Pancreas (tissue), 10 donors: ENCODE data around the gene ATG2A. TPM values are rescaled to one million over a fixed set of nuclear protein-coding genes. Genes with fewer than 3 reads are reported as not detected.

Experiments used
- ATAC-seq, 4 donors: fragments of 200-7000 bp; cut with Tn5 transposase; one replicate each; pipeline versions ENCODE4 v1.8.0 to v1.9.1; 2020; ENCODE audit warnings: mild to moderate bottlenecking in 4 of 4, moderate library complexity in 4 of 4
- DNase-seq, 6 donors: peaks; one replicate each; pipeline ENCODE4 v3.0.0-alpha.2; 2020
- FAIRE-seq: peaks from 2 replicates; lab custom pipeline; 2012; peaks lifted over from hg19 to GRCh38; lab: Jason Lieb, UNC
- H3K27ac ChIP-seq, 4 donors: fragments of 200-600 bp; sonication (generic); 1 replicate in 3 of 4; 2 replicates in 1 of 4; pipeline versions ENCODE4 v1.5.0 to v1.8.0; 2020
- H3K27me3 ChIP-seq, 4 donors: fragments of 200-600 bp; one replicate each; pipeline ENCODE4 v1.8.0; 2021
- H3K36me3 ChIP-seq, 3 donors: fragments of 200-600 bp; sonication (generic) in 1 of 3; one replicate each; pipeline versions ENCODE4 v1.5.0 to v1.8.0; 2020 to 2021
- H3K4me1 ChIP-seq, 3 donors: fragments of 200-600 bp; one replicate each; pipeline ENCODE4 v1.8.0; 2021
- H3K4me3 ChIP-seq, 4 donors: fragments of 200-600 bp; sonication (generic) in 2 of 4; one replicate each; pipeline versions ENCODE4 v1.5.0 to v1.8.0; 2020 to 2021
- H3K9me3 ChIP-seq, 4 donors: fragments of 200-600 bp; one replicate each; pipeline ENCODE4 v1.8.0; 2021
- WGBS, 2 donors: extraction: QIAGEN DNeasy Blood & Tissue Kit; methylation state at CpG; one replicate each; pipeline ENCODE4 v1.1.7; 2013; 5-methylcytosine and 5-hydroxymethylcytosine counted together
- intact Hi-C, 3 donors: fragments of 100-400 bp; cut with DNase I; formaldehyde crosslinking; loops; one replicate each; pipeline versions ENCODE4 v1.11.1 to v1.14.2; 2022
- polyA plus RNA-seq, 2 donors: library from polyadenylated mRNA; stranded (reverse); fragments of 200-250 nt; gene quantifications; one replicate each; pipeline ENCODE4 v1.2.3, GENCODE V29; 2013
- total RNA-seq, 6 donors: library from RNA; stranded (reverse); fragmentation: NEBNext Ultra II Directional in 4 of 6; extraction: Animal tissue kit (Norgen Biotek cat#: 25700) in 4 of 6; gene quantifications; one replicate each; pipeline versions ENCODE4 v1.2.1 to v1.2.4, GENCODE V29; 2021 to 2023
- TF ChIP-seq, protein P1 (sequence below), 4 donors: fragments of 200-600 bp; sonication (generic) in 3 of 4; IDR thresholded peaks; one replicate each; pipeline versions ENCODE4 v1.5.0 to v1.8.0; 2021; ENCODE audit warnings: antibody characterized with exemption in 4 of 4
- donor health status: healthy with polysubstance abuse.
- donor health status: DM: no; HTN: no; CAD: no; lungs with moderate emphysema.
- donor health status: DM: no; HTN: no; CAD: no.
- donor health status: control.
- donor health status: control.
- donor health status: Bipolar disorder and iron deficiency.
- donor health status: DM: yes; HTN: yes; CAD: no.
- donor health status: DM: no; HTN: no; CAD: no.
- donor health status: DM: no; HTN: no; CAD: no.
- donor health status: DM: yes; HTN: yes; CAD: no.

ATG2A gene
- total and polyA plus RNA-seq, 8 donors: 13.3 to 34.1 (median 17.1) TPM

DNA sequence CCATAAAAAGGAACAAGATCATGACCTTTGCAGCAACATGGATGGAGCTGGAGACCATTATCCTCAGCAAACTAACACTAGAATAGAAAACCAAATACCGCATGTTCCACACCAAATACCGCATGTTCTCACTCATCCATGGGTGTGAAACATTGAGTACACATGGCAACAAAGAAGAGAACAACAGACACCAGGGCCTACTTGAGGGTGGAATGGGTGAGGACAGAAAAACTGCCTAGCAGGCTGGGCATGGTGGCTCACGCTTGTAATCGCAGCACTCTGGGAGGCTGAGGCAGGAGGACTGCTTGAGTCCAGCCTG, 50.9 kb downstream of the ATG2A start:
- Histone ChIP-seq H3K27me3 (no peaks in the 10 kb centered on the region), H3K4me1 (peaks cover 5 to 13% (median 9%) of the 10 kb centered on the region in 3 donors), H3K27ac (no peak overlapping the region), H3K9me3 (no peaks in the 10 kb centered on the region), H3K36me3 (no peaks in the 10 kb centered on the region), H3K4me3 (no peak overlapping the region)
- 98% methylated on average over 4 of the region's 4 CpGs for WGBS, 2 donors
- TF ChIP-seq, protein P1, sequence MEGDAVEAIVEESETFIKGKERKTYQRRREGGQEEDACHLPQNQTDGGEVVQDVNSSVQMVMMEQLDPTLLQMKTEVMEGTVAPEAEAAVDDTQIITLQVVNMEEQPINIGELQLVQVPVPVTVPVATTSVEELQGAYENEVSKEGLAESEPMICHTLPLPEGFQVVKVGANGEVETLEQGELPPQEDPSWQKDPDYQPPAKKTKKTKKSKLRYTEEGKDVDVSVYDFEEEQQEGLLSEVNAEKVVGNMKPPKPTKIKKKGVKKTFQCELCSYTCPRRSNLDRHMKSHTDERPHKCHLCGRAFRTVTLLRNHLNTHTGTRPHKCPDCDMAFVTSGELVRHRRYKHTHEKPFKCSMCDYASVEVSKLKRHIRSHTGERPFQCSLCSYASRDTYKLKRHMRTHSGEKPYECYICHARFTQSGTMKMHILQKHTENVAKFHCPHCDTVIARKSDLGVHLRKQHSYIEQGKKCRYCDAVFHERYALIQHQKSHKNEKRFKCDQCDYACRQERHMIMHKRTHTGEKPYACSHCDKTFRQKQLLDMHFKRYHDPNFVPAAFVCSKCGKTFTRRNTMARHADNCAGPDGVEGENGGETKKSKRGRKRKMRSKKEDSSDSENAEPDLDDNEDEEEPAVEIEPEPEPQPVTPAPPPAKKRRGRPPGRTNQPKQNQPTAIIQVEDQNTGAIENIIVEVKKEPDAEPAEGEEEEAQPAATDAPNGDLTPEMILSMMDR (IDR thresholded peaks at IDR 0.05): no peak
- ATAC-seq: no peak
- DNase-seq: no peak
- intact Hi-C loops: no loop called here
- no peak for FAIRE-seq

DNA sequence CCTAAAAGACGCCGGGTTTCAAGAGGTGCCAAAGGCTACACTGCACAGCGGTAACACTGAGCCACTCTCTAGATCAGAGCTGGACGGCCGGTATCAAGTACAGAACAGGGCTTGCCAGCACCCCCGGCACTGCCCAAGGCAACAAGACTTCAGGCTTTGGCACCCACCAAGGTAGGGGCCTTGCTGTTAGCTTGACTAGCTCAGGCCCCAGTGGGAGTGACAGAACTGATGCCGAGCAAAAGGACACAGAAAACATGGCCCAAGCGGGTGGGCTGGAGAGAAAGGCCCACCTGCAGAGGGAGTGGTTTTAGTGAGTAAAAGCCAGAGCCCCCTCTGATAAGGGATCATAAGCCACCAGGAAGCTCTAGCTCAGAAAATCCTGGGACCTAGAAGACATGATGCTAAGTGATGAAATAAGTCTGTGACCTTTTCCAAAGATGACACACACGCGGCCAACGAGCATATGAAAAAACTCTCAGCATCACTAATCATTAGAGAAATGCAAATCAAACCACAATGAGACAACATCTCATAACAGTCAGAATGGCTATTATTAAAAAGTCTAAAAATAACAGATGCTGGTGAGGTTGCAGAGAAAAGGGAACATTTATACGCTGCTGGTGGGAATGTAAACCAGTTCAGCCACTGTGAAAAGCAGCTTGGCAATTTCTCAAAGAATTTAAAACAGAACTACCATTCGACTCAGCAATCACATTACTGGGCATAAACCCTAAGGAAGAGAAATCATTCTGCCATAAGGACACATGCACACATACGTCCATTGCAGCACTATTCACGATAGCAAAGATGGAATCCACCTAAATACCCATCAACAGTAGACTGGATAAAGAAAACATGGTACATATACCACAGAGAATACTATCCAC, 51.5 kb downstream of the ATG2A start:
- DNase-seq (no peak), FAIRE-seq (no peak), ATAC-seq (peak in 1 of 4 donors; percentile 7)
- H3K9me3 ChIP-seq: no peaks in the 10 kb centered on the region
- no peak overlapping the region for H3K4me3 ChIP-seq
- 83 to 88% methylated on average over 15 of the region's 15 CpGs for WGBS, 2 donors
- no peaks in the 10 kb centered on the region for H3K27me3 ChIP-seq
- H3K36me3 ChIP-seq: no peaks in the 10 kb centered on the region
- H3K4me1 ChIP-seq: peaks cover 5 to 13% (median 9%) of the 10 kb centered on the region in 3 donors
- intact Hi-C loops: no loop called here
- TF ChIP-seq, protein P1 (IDR thresholded peaks at IDR 0.05): no peak
- H3K27ac ChIP-seq: peak overlapping the region in 3 of 4 donors; percentile 16 to 47 (median 16)

DNA sequence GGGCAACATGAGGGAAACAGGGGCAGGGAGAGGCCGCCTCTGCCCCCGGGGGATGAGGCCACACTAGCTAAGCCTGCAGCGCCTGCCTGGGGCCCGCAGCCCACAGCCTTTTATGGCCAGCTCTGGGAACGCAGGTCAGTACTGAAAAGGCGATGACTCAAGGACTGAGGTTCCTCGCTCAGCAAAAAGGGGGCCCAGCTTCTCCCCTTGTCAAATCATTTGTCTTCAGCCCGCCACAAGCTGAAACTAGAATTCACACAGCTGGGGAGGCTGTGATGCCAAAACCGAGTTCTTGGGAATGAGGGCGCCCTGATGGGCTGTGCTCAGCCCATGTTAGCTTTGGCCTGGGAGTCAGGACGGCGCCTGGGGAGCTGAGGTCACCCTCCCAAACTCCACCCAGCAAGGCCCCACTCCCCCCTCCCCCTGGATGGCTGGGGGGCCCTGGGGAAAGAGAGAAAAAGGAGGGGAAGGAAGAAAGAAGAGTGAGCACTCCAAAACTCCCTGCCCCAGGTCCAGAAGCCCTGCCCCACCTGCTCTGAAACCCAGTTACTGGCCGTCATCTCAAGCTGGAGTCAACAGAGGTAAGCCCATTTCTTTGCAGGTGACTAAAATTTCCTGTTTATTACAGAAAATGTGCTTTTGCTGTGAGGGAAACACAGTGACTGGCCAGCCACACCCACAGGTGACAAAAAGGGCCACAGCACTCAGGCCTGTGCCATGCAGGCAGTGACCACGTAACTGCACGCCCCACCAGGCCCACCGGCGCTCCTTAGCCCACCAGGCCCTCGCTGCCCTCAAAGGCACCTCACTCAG, 52.3 kb downstream of the ATG2A start:
- FAIRE-seq (no peak), DNase-seq (peak in 1 of 6 donors; percentile 29), ATAC-seq (peak; percentile 51 to 59 (median 54))
- Histone ChIP-seq H3K27me3 (no peaks in the 10 kb centered on the region), H3K36me3 (no peaks in the 10 kb centered on the region), H3K4me1 (peaks cover 5 to 13% (median 9%) of the 10 kb centered on the region in 3 donors), H3K9me3 (no peaks in the 10 kb centered on the region), H3K27ac (peak overlapping the region in 3 of 4 donors; percentile 28 to 47 (median 32)), H3K4me3 (no peak overlapping the region)
- TF ChIP-seq, protein P1 (IDR thresholded peaks at IDR 0.05): no peak
- intact Hi-C loops: no loop called here
- 71 to 77% methylated on average over 18 of the region's 18 CpGs for WGBS, 2 donors

DNA sequence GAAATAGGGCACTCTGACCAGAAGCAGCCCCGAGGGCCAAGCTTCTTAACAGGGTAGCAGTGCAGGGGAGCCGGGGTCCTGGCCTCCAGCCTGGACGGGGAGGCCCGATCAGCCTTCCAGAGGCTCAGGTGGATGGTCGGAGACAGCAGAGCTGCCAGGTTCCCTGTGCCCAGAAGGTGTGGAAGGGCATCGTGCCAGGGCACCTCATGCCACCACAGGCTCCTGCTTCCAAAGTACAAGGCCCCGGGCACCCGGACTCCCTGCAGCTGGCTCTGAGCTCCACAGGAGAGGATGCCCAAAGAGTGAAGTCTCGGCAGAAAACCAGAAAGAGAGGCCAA, 52.9 kb downstream of the ATG2A start:
- H3K4me3 ChIP-seq: no peak overlapping the region
- H3K4me1 ChIP-seq: peaks cover 5 to 13% (median 9%) of the 10 kb centered on the region in 3 donors
- WGBS, 2 donors: 47 to 53% methylated on average over 9 of the region's 9 CpGs
- TF ChIP-seq, protein P1 (IDR thresholded peaks at IDR 0.05): no peak
- H3K36me3 ChIP-seq: no peaks in the 10 kb centered on the region
- ATAC-seq (peak in 3 of 4 donors; percentile 8 to 61 (median 38)), DNase-seq (peak in 4 of 6 donors; percentile 43 to 81 (median 60)), FAIRE-seq (no peak)
- no peaks in the 10 kb centered on the region for H3K27me3 ChIP-seq
- peak overlapping the region in 3 of 4 donors; percentile 28 to 47 (median 32) for H3K27ac ChIP-seq
- H3K9me3 ChIP-seq: no peaks in the 10 kb centered on the region
- intact Hi-C loops: no loop called here
